AG09309 (cell line): Measurements from ENCODE around the gene PRRG1.
"Not testable (repeated sequence)": the region's sequence is repeated elsewhere in the genome, so short reads cannot be mapped to it uniquely, and the experiment has no call there.

ENCODE experiments used
- DNase-seq: peaks from one replicate; pipeline ENCODE4 v3.0.0-alpha.2; 2010; ENCODE audit warnings: low read depth
- H3K4me3 ChIP-seq: 2 replicates; pipeline ENCODE4 v1.5.1; 2011; ENCODE audit warnings: mild to moderate bottlenecking, low read depth, low read length, moderate library complexity; ENCODE audit not compliant: control insufficient read depth
- TF ChIP-seq, protein P1 (sequence below): IDR thresholded peaks from 2 replicates; pipeline ENCODE4 v1.5.1; 2011; ENCODE audit warnings: mild to moderate bottlenecking, low read depth, low read length, inconsistent platforms; ENCODE audit not compliant: insufficient read depth, control insufficient read depth; ENCODE audit errors: missing control alignments

Gene PRRG1

GRCh38 chrX:37474478-37474877 is 125.3 kb downstream of the PRRG1 start:
- no peak for DNase-seq
- TF ChIP-seq, protein P1, sequence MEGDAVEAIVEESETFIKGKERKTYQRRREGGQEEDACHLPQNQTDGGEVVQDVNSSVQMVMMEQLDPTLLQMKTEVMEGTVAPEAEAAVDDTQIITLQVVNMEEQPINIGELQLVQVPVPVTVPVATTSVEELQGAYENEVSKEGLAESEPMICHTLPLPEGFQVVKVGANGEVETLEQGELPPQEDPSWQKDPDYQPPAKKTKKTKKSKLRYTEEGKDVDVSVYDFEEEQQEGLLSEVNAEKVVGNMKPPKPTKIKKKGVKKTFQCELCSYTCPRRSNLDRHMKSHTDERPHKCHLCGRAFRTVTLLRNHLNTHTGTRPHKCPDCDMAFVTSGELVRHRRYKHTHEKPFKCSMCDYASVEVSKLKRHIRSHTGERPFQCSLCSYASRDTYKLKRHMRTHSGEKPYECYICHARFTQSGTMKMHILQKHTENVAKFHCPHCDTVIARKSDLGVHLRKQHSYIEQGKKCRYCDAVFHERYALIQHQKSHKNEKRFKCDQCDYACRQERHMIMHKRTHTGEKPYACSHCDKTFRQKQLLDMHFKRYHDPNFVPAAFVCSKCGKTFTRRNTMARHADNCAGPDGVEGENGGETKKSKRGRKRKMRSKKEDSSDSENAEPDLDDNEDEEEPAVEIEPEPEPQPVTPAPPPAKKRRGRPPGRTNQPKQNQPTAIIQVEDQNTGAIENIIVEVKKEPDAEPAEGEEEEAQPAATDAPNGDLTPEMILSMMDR = no peak
- H3K4me3 ChIP-seq = no peak overlapping the region

- H3K4me3 ChIP-seq = no peak overlapping the region
- TF ChIP-seq, protein P1 = no peak
- no peak for DNase-seq
These were observed 127.5 kb downstream of the PRRG1 start for GRCh38 chrX:37476571-37477170.

DNA sequence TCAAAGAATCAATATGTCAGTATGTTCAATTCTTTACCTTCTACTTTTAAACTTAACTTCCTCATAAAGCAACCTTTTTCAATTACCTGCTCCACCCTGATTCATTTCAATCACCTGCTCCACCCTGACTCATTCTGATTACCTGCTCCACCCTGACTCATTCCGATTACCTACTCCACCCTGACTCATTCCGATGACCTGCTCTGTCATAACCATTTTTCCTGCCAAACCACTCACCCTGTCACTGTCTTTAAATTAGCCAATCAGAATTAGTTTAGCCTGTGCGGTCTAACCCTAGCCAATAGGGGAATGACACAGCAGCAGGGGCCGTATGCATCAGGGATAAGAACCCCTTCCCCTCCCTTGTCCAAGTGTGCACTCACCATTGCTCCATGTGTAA is 135.2 kb downstream of the PRRG1 start:
- not testable (repeated sequence) for DNase-seq, H3K4me3 ChIP-seq

GRCh38 chrX:37485429-37485828 is 136.3 kb downstream of the PRRG1 start:
- no peak overlapping the region for H3K4me3 ChIP-seq
- DNase-seq = no peak

DNA sequence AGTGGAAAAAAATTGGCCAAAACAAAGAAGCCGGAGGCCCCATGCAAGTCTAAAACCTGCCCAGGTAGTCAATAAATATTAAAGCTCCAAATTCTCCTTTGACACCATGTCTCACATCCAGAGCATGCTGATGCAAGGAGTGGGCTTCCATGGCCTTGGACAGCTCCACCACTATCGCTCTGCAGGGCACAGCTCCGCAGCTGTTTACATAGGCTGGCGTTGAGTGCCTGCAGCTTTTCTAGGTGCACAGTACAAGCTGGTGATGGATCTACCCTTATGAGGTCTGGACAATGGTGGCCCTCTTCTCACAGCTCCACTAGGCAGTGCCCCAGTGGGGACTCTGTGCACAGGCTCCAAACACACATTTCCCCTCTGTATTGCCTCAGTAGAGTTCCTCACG is 138.1 kb downstream of the PRRG1 start:
- no peak overlapping the region for H3K4me3 ChIP-seq
- TF ChIP-seq, protein P1 = no peak
- no peak for DNase-seq

More at GRCh38 chrX:37485429-37485828, 136.3 kb downstream of the PRRG1 start:
- TF ChIP-seq, protein P1 = no peak

GRCh38 chrX:37488323-37488722 is 139.2 kb downstream of the PRRG1 start:
- no peak for DNase-seq
- no peak overlapping the region for H3K4me3 ChIP-seq
- TF ChIP-seq, protein P1 = no peak

- TF ChIP-seq, protein P1 = no peak
- no peak for DNase-seq
- no peak overlapping the region for H3K4me3 ChIP-seq
These were observed 142.5 kb downstream of the PRRG1 start for GRCh38 chrX:37491686-37492085.
